COR-L47 (cell line): ENCODE data around the gene KRT72.

ENCODE experiments used
- DNase-seq: peaks from one replicate; lab custom pipeline; 2025; lab: John Stamatoyannopoulos, UW

KRT72 gene

GRCh38 chr12:52600941-52601481, at the start of gene KRT72:
TSS of gene KRT72 (minus strand) at chr12:52601463. CDS start at chr12:52601452, 11 bp downstream.
- no peak for DNase-seq

GRCh38 chr12:52650520-52651081, 49.3 kb upstream of the KRT72 start:
- no peak for DNase-seq

- DNase-seq = no peak
Observed at GRCh38 chr12:52649066-52649465, 47.8 kb upstream of the KRT72 start.

GRCh38 chr12:52648012-52648550, 46.8 kb upstream of the KRT72 start:
- no peak for DNase-seq

- DNase-seq = no peak
Observed at GRCh38 chr12:52647601-52648000, 46.3 kb upstream of the KRT72 start.

- DNase-seq = no peak
Observed at GRCh38 chr12:52646613-52647012, 45.4 kb upstream of the KRT72 start.

- no peak for DNase-seq
Observed at GRCh38 chr12:52645982-52646381, 44.7 kb upstream of the KRT72 start.

GRCh38 chr12:52645120-52645761, 44.0 kb upstream of the KRT72 start:
- no peak for DNase-seq

- DNase-seq = no peak
Observed at GRCh38 chr12:52644078-52644415, 42.8 kb upstream of the KRT72 start.

- no peak for DNase-seq
Observed at GRCh38 chr12:52643233-52644077, 42.2 kb upstream of the KRT72 start.

- no peak for DNase-seq
Observed at GRCh38 chr12:52641468-52641867, 40.2 kb upstream of the KRT72 start.

- no peak for DNase-seq
Observed at GRCh38 chr12:52637299-52637698, 36.0 kb upstream of the KRT72 start.

GRCh38 chr12:52636592-52637258, 35.5 kb upstream of the KRT72 start:
- DNase-seq = no peak

- no peak for DNase-seq
Observed at GRCh38 chr12:52636189-52636588, 34.9 kb upstream of the KRT72 start.

GRCh38 chr12:52634266-52635056, 33.2 kb upstream of the KRT72 start:
- DNase-seq = peak; percentile 74

GRCh38 chr12:52633383-52633782, 32.1 kb upstream of the KRT72 start:
- DNase-seq = no peak

- no peak for DNase-seq
Observed at GRCh38 chr12:52632656-52633055, 31.4 kb upstream of the KRT72 start.

GRCh38 chr12:52631676-52632459, 30.6 kb upstream of the KRT72 start:
- no peak for DNase-seq

- DNase-seq = no peak
Observed at GRCh38 chr12:52631264-52631663, 30.0 kb upstream of the KRT72 start.

- no peak for DNase-seq
Observed at GRCh38 chr12:52630599-52631200, 29.4 kb upstream of the KRT72 start.
